ENCODE results near the gene TRAPPC14. TPM values are rescaled to one million over a fixed set of nuclear protein-coding genes. Genes with fewer than 3 reads are reported as not detected.

Gene TRAPPC14
- total and polyA plus RNA-seq, 2 of the 8 experiments (the other 6 are each of a cell fraction or from before 2014, with no cell fraction given) = 11.9 to 22.1 TPM

DNA sequence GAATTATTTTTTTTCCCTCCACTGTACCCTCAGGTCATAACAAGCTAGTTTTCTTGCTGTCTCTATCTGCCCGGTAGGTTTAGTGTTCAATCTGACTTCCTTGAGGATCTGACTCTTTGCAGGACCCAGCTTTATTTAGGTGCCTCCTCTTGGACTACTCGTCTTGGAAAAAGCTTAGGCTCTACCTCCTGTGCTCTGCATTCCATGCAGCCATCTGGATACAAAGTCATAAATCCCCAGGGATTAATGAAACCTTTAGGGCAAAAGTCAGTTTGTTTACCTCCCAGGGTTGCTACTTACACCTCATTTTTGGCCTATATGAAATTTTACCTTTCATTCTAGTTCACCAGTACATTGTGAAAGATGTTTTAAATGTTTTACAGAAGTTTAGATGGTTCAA is 27.2 kb upstream of the TRAPPC14 start:
- Histone ChIP-seq H2BK12ac (ENCODE audit: low read depth, low read length) (no peak overlapping the region), H3K79me2 (ENCODE audit: control insufficient read depth in 1 of 2, insufficient read depth in 2 of 2, low read length in 2 of 2) (no peaks in the 10 kb centered on the region), H3K79me1 (ENCODE audit: low read depth, low read length) (no peaks in the 10 kb centered on the region), H4K5ac (ENCODE audit: insufficient read length, low read depth, low read length) (no peak overlapping the region), H3K36me3 (ENCODE audit: control insufficient read depth in 2 of 4, insufficient read depth in 4 of 4, low read length in 3 of 4) (no peaks in the 10 kb centered on the region), H3K4me2 (ENCODE audit: insufficient read depth in 1 of 2, low read depth in 2 of 2, low read length in 2 of 2) (no peak overlapping the region), H4K91ac (replicated peaks; ENCODE audit: insufficient read length, low read length) (no peak overlapping the region), H4K8ac (ENCODE audit: extremely low read depth, insufficient read depth, low read length) (no peak overlapping the region), H3K23me2 (ENCODE audit: low read depth, low read length) (no peaks in the 10 kb centered on the region), H2BK120ac (replicated peaks; ENCODE audit: low read depth, low read length) (no peak overlapping the region), H2BK20ac (ENCODE audit: low read length) (no peak overlapping the region), H3K4me3 (ENCODE audit: extremely low read depth in 1 of 4, insufficient read depth in 2 of 4, low read depth in 3 of 4, low read length in 4 of 4) (no peak overlapping the region), H2BK5ac (ENCODE audit: low read depth, low read length) (no peak overlapping the region), H2AK5ac (ENCODE audit: low read depth, low read length) (no peak overlapping the region), H3K18ac (ENCODE audit: extremely low read depth, low read length) (no peak overlapping the region), H3K23ac (ENCODE audit: insufficient read length) (no peak overlapping the region), H2BK15ac (ENCODE audit: low read length) (no peak overlapping the region), H3K27ac (ENCODE audit: low read depth, low read length) (no peak overlapping the region), H3K4ac (replicated peaks; ENCODE audit: insufficient read length, low read depth, low read length) (no peak overlapping the region), H3K56ac (replicated peaks; ENCODE audit: insufficient read length, low read depth, low read length) (no peak overlapping the region), H3K9ac (replicated peaks in 1 of 4; ENCODE audit: extremely low read depth in 1 of 4, low read depth in 3 of 4, low read length in 3 of 4) (no peak overlapping the region), H4K20me1 (replicated peaks in 1 of 2; ENCODE audit: control insufficient read depth in 1 of 2, insufficient read depth in 2 of 2, low read length in 2 of 2) (no peaks in the 10 kb centered on the region), H3K4me1 (replicated peaks in 1 of 4; ENCODE audit: control insufficient read depth in 3 of 4, insufficient read depth in 4 of 4, low read length in 3 of 4) (peaks cover 0 to 3% (median 0%) of the 10 kb centered on the region in 4 experiments; a peak in 4 of 7 replicates), H3K27me3 (replicated peaks in 1 of 4; ENCODE audit: control insufficient read depth in 3 of 4, extremely low read depth in 1 of 4, insufficient read depth in 3 of 4, low read length in 3 of 4) (no peaks in the 10 kb centered on the region; a peak in 1 of 7 replicates), H3K14ac (ENCODE audit: insufficient read length) (no peak overlapping the region), H3K9me3 (ENCODE audit: insufficient read depth in 2 of 2, low read depth in 1 of 2, low read length in 1 of 2) (no peaks in the 10 kb centered on the region), H2AFZ (ENCODE audit: low read length) (no peak overlapping the region)
- DNase-seq (ENCODE audit: low read depth in 1 of 2, low spot score in 2 of 2) = no peak
- ChIA-PET CTCF (ENCODE audit: partially characterized antibody) (interaction anchor here (0.6 to 2.0 kb wide), 9 partner anchors 9 to 295 kb away, joined by 3 to 8 read pairs (median 3); partner anchors contain the start of gene GAL3ST4), POLR2A (ENCODE audit: partially characterized antibody) (interaction anchor here (1.2 to 1.8 kb wide), 5 partner anchors 9 to 84 kb away, joined by 3 to 5 read pairs (median 4); partner anchors contain the start of genes AP4M1 and MCM7)
- 89% methylated on average over 2 of the region's 2 CpGs; no CpG with 5 or more reads in 1 of the 2 experiments for WGBS, 2 experiments (ENCODE audit: extremely low coverage in 1 of 2, insufficient coverage in 1 of 2, insufficient read length in 1 of 2, insufficient replicate concordance in 2 of 2, low coverage in 1 of 2, low lambda C conversion rate in 2 of 2, missing lambda C conversion rate in 1 of 2)
- FAIRE-seq = no peak

Measured in H1 (cell line).